ENCODE results near the gene MRAP. TPM values are rescaled to one million over a fixed set of nuclear protein-coding genes. Genes with fewer than 3 reads are reported as not detected.

MRAP gene
- polyA plus RNA-seq, 2 of the 4 experiments (the other 2 are of a cell fraction), result not detected

DNA sequence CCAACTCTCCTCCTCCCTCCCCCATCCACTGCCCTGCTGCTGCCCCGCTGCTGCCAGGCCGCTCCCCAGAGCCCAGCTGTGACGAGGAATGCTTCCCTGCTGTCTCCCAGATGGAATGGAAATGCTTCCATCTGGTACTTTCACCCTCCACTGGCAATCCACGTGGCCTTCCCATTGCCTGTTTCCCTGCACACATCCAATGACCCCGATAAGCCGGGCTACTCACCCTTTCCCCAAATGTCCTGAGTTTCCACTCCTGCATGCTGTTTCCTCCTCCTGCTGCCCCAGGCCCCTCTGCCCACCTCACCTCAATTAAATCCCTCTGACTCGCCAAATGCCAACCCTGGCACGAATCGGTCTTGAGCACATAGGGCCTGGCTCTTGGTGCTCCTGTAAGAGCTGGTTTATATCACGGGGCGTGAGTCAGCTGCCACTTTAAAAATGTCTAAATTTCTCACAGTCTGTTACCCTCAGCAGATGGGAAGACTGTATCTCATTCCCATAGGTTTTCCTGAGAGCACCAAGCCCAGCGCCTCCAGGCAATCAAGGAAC lies 36.4 kb downstream of the MRAP start:
- no peak for FAIRE-seq
- 98% methylated on average over 12 of the region's 12 CpGs for WGBS (ENCODE audit: missing lambda C conversion rate)
- no peak for TF ChIP-seq SREBF2 (IDR thresholded peaks at IDR 0.05)
- Histone ChIP-seq H3K4me3 (no peak overlapping the region), H3K9me3 (no peaks in the 10 kb centered on the region), H3K27ac (no peak overlapping the region), H3K4me1 (peaks cover 10% of the 10 kb centered on the region; the same call in 2 of the 3 replicates), H3K4me2 (no peak overlapping the region)
- ChIA-PET POLR2A (no interaction called here), CTCF (interaction anchor here (1.0 to 2.1 kb wide), 4 partner anchors 29 to 266 kb away, joined by 3 to 7 read pairs (median 3); no protein-coding TSS in a partner anchor)
- ATAC-seq, result no peak
- DNase-seq (ENCODE audit: low read depth in 1 of 2, low spot score in 1 of 2), result no peak

DNA sequence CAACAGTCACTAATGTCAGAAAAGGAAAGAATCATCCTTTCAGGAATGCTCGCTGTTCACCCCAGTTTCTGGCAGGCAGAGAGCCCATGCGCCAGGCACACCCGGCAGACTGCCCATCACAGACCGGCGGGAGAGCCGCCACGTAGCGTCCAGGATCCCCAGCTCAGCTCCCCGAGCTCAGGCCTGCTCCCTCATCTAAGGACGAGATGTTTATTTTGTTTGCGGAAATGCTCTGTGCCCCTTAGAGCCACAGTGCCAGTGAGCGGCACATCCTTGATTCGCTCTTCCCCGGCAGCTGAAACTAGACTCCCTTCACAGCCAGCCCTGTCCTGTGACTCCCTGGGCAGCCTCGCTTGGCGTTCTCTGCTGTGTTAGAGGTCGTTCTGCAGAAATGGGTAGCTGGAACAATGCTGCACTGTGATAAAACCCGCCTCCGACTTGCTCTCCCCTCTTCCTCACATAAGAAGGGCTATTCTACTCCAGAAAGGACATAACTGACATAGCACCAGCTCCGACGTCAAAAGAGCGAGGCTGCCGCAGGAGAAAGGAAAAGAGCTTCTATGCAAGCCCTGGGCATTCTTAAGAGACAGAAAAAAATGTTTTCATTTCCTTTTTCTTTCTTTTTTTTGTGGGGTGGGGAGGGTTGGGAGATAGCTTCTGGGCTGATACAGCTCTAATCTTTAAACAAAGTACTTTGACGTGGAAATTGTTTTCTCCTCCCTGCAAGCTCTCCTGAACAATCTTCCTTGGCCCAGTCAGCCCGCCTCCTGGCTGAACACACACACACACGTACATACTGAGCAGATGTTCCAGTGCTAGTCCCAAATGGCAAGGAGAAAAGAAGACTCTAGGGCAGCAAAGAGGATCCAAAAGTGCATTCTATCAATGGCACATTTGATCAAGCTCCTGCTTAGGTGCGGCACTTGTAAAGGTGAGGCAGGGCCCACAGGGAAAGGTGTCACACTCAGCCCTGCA lies 37.2 kb downstream of the MRAP start:
- no peak overlapping the region for H3K4me3 ChIP-seq
- DNase-seq (ENCODE audit: low read depth in 1 of 2, low spot score in 1 of 2), result no peak
- ChIA-PET POLR2A (no interaction called here), CTCF (interaction anchor here (1.0 to 2.1 kb wide), 5 partner anchors 17 to 265 kb away, joined by 3 to 7 read pairs (median 3); no protein-coding TSS in a partner anchor)
- WGBS (ENCODE audit: missing lambda C conversion rate), result 83% methylated on average over 23 of the region's 27 CpGs
- no peak overlapping the region for H3K27ac ChIP-seq
- no peak for ATAC-seq
- H3K4me2 ChIP-seq, result no peak overlapping the region
- FAIRE-seq, result no peak
- peaks cover 17% of the 10 kb centered on the region; the same call in 2 of the 3 replicates for H3K4me1 ChIP-seq
- H3K9me3 ChIP-seq, result no peaks in the 10 kb centered on the region
- TF ChIP-seq HDAC2 (IDR thresholded peaks at IDR 0.05), result no peak
- no peak for TF ChIP-seq TP53 (CRISPR knock-in tag; IDR thresholded peaks at IDR 0.05)
- no peak for TF ChIP-seq PHF8 (IDR thresholded peaks at IDR 0.05; ENCODE audit: borderline replicate concordance, low read depth)
- TF ChIP-seq CHD2 (IDR thresholded peaks at IDR 0.05; ENCODE audit: low read length, partially characterized antibody), result no peak
- TF ChIP-seq MAX (IDR thresholded peaks at IDR 0.05), result no peak
- no peak for TF ChIP-seq EHMT2 (IDR thresholded peaks at IDR 0.05; ENCODE audit: low read depth)
- TF ChIP-seq, protein P1, sequence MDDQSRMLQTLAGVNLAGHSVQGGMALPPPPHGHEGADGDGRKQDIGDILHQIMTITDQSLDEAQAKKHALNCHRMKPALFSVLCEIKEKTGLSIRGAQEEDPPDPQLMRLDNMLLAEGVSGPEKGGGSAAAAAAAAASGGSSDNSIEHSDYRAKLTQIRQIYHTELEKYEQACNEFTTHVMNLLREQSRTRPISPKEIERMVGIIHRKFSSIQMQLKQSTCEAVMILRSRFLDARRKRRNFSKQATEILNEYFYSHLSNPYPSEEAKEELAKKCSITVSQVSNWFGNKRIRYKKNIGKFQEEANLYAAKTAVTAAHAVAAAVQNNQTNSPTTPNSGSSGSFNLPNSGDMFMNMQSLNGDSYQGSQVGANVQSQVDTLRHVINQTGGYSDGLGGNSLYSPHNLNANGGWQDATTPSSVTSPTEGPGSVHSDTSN (IDR thresholded peaks at IDR 0.05), result no peak

DNA sequence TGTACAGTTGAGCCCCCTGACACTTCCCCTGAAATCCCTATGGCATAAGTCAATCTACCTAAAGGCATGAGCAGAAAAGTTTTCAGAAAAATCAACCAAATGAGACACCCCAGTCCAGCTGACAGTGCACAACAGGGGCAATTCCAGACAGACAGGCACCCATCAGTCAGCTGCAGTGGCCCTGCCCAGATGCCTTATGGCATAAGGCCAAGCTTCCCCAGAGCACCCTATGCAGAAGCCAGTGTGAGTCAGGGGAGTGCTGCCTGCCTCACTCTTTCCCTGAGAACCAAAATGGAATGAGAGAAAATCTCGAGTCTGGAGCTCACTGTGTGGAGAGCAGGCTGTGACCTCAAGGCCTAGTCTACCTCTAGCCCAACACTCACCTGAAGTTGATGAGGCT lies 38.1 kb downstream of the MRAP start:
- Histone ChIP-seq H3K9me3 (no peaks in the 10 kb centered on the region), H3K27ac (no peak overlapping the region; a peak in 1 of 6 replicates), H3K4me1 (peaks cover 17% of the 10 kb centered on the region; the same call in 2 of the 3 replicates), H3K4me3 (no peak overlapping the region), H3K4me2 (no peak overlapping the region)
- POLR2A ChIA-PET, result no interaction called here
- no peak for FAIRE-seq
- CTCF ChIA-PET, result interaction anchor here (1.3 to 2.1 kb wide), 2 partner anchors 18 to 264 kb away, joined by 3 to 7 read pairs; no protein-coding TSS in a partner anchor
- TF ChIP-seq NFE2L2 (conservative IDR thresholded peaks at IDR 0.05; ENCODE audit: low read length) (no peak), ZFP36 (IDR thresholded peaks at IDR 0.05; ENCODE audit: borderline replicate concordance, partially characterized antibody) (no peak), POLR2A (IDR thresholded peaks at IDR 0.05; ENCODE audit: low read length) (no peak), TFCP2L1 (CRISPR knock-in tag; IDR thresholded peaks at IDR 0.05) (no peak), ZSCAN20 (CRISPR knock-in tag; IDR thresholded peaks at IDR 0.05) (no peak), MYC (IDR thresholded peaks at IDR 0.05; ENCODE audit: borderline replicate concordance, low read length) (no peak), JUNB (IDR thresholded peaks at IDR 0.05) (no peak), NPAS2 (CRISPR knock-in tag; IDR thresholded peaks at IDR 0.05; ENCODE audit: borderline replicate concordance) (no peak), HEYL (CRISPR knock-in tag; IDR thresholded peaks at IDR 0.05) (no peak), BHLHE40 (IDR thresholded peaks at IDR 0.05; ENCODE audit: low read depth, low read length) (no peak), GATA3 (IDR thresholded peaks at IDR 0.05; ENCODE audit: borderline replicate concordance) (no peak), USF2 (IDR thresholded peaks at IDR 0.05) (no peak), ELK1 (IDR thresholded peaks at IDR 0.05; ENCODE audit: low read depth, low read length) (no peak), KDM1A (IDR thresholded peaks at IDR 0.05; ENCODE audit: low read depth) (no peak), HOXB13 (CRISPR knock-in tag; IDR thresholded peaks at IDR 0.05; ENCODE audit: low read depth) (no peak)
- TF ChIP-seq, protein P2, sequence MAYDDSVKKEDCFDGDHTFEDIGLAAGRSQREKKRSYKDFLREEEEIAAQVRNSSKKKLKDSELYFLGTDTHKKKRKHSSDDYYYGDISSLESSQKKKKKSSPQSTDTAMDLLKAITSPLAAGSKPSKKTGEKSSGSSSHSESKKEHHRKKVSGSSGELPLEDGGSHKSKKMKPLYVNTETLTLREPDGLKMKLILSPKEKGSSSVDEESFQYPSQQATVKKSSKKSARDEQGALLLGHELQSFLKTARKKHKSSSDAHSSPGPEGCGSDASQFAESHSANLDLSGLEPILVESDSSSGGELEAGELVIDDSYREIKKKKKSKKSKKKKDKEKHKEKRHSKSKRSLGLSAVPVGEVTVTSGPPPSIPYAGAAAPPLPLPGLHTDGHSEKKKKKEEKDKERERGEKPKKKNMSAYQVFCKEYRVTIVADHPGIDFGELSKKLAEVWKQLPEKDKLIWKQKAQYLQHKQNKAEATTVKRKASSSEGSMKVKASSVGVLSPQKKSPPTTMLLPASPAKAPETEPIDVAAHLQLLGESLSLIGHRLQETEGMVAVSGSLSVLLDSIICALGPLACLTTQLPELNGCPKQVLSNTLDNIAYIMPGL (CRISPR knock-in tag; IDR thresholded peaks at IDR 0.05; ENCODE audit: borderline replicate concordance), result no peak
- TF ChIP-seq, protein P1 (IDR thresholded peaks at IDR 0.05), result no peak
- DNase-seq (ENCODE audit: low read depth in 1 of 2, low spot score in 1 of 2), result no peak
- ATAC-seq, result peak; percentile 69 to 70
- WGBS (ENCODE audit: missing lambda C conversion rate), result 30% methylated on average over 1 of the region's 1 CpG

All from A549 (cell line).